K562 (cell line): Measurements from ENCODE around the gene CCN5. TPM values are rescaled to one million over a fixed set of nuclear protein-coding genes. Genes with fewer than 3 reads are reported as not detected.

Source experiments
- ATAC-seq: fragments of 200-7000 bp; cut with Tn5 transposase; 3 replicates; pipeline ENCODE4 v1.9.1; 2020; ENCODE audit warnings: moderate library complexity
- BruUV-seq: library from RNA; stranded (reverse); fragments of 400-500 nt; replicated peaks from 2 replicates; lab custom pipeline; 2021; lab: Mats Ljungman, UMichigan
- CTCF ChIA-PET: fragments of 300-600 bp; formaldehyde crosslinking; extraction: SDS; loops from one replicate; lab custom pipeline; 2021; ENCODE audit warnings: low intra/inter-chr PET ratio; lab: Yijun Ruan, JAX
- POLR2A ChIA-PET: fragments of 300-600, 350-650 bp; sonication (Branson Sonifier 250); formaldehyde crosslinking; extraction: SDS; loops from one replicate; lab custom pipeline; 2021; ENCODE audit warnings: antibody characterized with exemption, inconsistent platforms; lab: Yijun Ruan, JAX
- DNase-seq, 4 experiments: peaks; one replicate each; pipeline versions ENCODE4 v3.0.0 to v3.0.0-alpha.2; 2011 to 2018; ENCODE audit warnings: low spot score in 3 of 4, mixed read lengths in 3 of 4; ENCODE audit errors: extremely low read depth in 1 of 4
- FAIRE-seq: peaks from 2 replicates; lab custom pipeline; 2011; peaks lifted over from hg19 to GRCh38; lab: Jason Lieb, UNC
- H2AFZ ChIP-seq: 2 replicates; pipeline ENCODE4 v1.6.0; 2011; ENCODE audit warnings: low read depth, low read length, control low read depth, inconsistent platforms
- H3K27ac ChIP-seq: fragments of 200-600 bp; 3 replicates; pipeline ENCODE4 v1.8.0; 2011; ENCODE audit warnings: low read depth, mild to moderate bottlenecking, control low read depth, inconsistent platforms, low read length, moderate library complexity, mixed read lengths; ENCODE audit errors: extremely low read depth
- H3K27me3 ChIP-seq, 2 experiments: fragments of 300-600 bp in 1 of 2; 2 replicates in 1 of 2; 3 replicates in 1 of 2; pipeline versions ENCODE4 v1.6.0 to v1.8.0; 2011; ENCODE audit warnings: inconsistent platforms in 2 of 2, low read length in 2 of 2, mild to moderate bottlenecking in 1 of 2, mixed read lengths in 1 of 2, moderate library complexity in 1 of 2; ENCODE audit not compliant: control insufficient read depth in 2 of 2, insufficient read depth in 2 of 2
- H3K36me3 ChIP-seq: fragments of 300-600 bp; 3 replicates; pipeline ENCODE4 v1.8.0; 2011; ENCODE audit warnings: mild to moderate bottlenecking, low read length, inconsistent platforms; ENCODE audit not compliant: control insufficient read depth, insufficient read depth
- H3K4me1 ChIP-seq, 2 experiments: fragments of 200-600 bp in 1 of 2; replicated peaks in 1 of 2; 2 replicates in 1 of 2; 3 replicates in 1 of 2; pipeline versions ENCODE4 v1.5.1 to v1.8.0; 2011; ENCODE audit warnings: inconsistent platforms in 2 of 2, low read length in 2 of 2, mild to moderate bottlenecking in 1 of 2, mixed read lengths in 1 of 2, moderate library complexity in 1 of 2; ENCODE audit not compliant: control insufficient read depth in 2 of 2, insufficient read depth in 2 of 2
- H3K4me2 ChIP-seq: 2 replicates; pipeline ENCODE4 v1.6.1; 2011; ENCODE audit warnings: low read length, control low read depth, inconsistent platforms, mixed read lengths; ENCODE audit not compliant: insufficient read depth
- H3K4me3 ChIP-seq: fragments of 200-600 bp; sonication (generic), shearing (Covaris generic); 2 replicates; pipeline ENCODE4 v1.5.1; 2016; ENCODE audit warnings: control low read depth, inconsistent platforms
- H3K79me2 ChIP-seq: fragments of 200-600 bp; 3 replicates; pipeline ENCODE4 v1.8.0; 2011; ENCODE audit warnings: low read length, inconsistent platforms; ENCODE audit not compliant: control insufficient read depth, insufficient read depth
- H3K9ac ChIP-seq, 2 experiments: 2 replicates each; pipeline versions ENCODE4 v1.6.0 to v1.6.1; 2011; ENCODE audit warnings: low read depth in 2 of 2, low read length in 2 of 2, control low read depth in 1 of 2, inconsistent platforms in 1 of 2, mild to moderate bottlenecking in 1 of 2, mixed read lengths in 1 of 2; ENCODE audit not compliant: insufficient read depth in 1 of 2
- H3K9me1 ChIP-seq: one replicate; pipeline ENCODE4 v1.6.0; 2011; ENCODE audit warnings: inconsistent platforms, mild to moderate bottlenecking, low read length, moderate library complexity; ENCODE audit not compliant: control insufficient read depth, insufficient read depth
- H3K9me3 ChIP-seq: replicated peaks from 2 replicates; pipeline ENCODE4 v1.5.1; 2011; ENCODE audit warnings: low read depth, low read length, inconsistent platforms; ENCODE audit not compliant: control insufficient read depth, insufficient read depth
- H4K20me1 ChIP-seq: replicated peaks from 2 replicates; pipeline ENCODE4 v1.6.1; 2011; ENCODE audit warnings: low read length, inconsistent platforms, mixed read lengths; ENCODE audit not compliant: control insufficient read depth, insufficient read depth
- BRD9 ChIP-seq: fragments of 450-650 bp; IDR thresholded peaks from 2 replicates; pipeline ENCODE4 v1.6.1; 2018; ENCODE audit warnings: low read depth; ENCODE audit not compliant: partially characterized antibody
- ETV6 ChIP-seq, 3 experiments: fragments of 150-350 bp in 1 of 3; sonication (generic) in 1 of 3; formaldehyde crosslinking in 1 of 3; IDR thresholded peaks; 2 replicates each; pipeline versions ENCODE4 v1.6.1 to v1.8.0; 2014 to 2022; ENCODE audit warnings: borderline replicate concordance in 2 of 3, low read depth in 2 of 3, antibody characterized with exemption in 1 of 3, low read length in 1 of 3, mild to moderate bottlenecking in 1 of 3, missing genetic modification reagents in 1 of 3
- NFIC ChIP-seq: fragments of 450-650 bp; IDR thresholded peaks from 2 replicates; pipeline ENCODE4 v1.6.1; 2017; ENCODE audit warnings: mild to moderate bottlenecking, inconsistent platforms
- RBM17 ChIP-seq: fragments of 200-400 bp; formaldehyde crosslinking; IDR thresholded peaks from 2 replicates; pipeline ENCODE4 v1.6.1; 2017; ENCODE audit warnings: low read depth, mild to moderate bottlenecking, low read length, borderline replicate concordance
- THRB ChIP-seq: fragments of 450-650 bp; formaldehyde crosslinking; conservative IDR thresholded peaks from 2 replicates; pipeline ENCODE4 v1.4.0; 2022; ENCODE audit warnings: mild to moderate bottlenecking, missing genetic modification characterization
- WGBS: fragments of 100-300 bp; shearing (Covaris generic); methylation state at CpG from one replicate; pipeline ENCODE4 v1.1.6; 2016; ENCODE audit warnings: low coverage, mixed read lengths; ENCODE audit not compliant: insufficient coverage; ENCODE audit errors: missing lambda C conversion rate; 5-methylcytosine and 5-hydroxymethylcytosine counted together
- in situ Hi-C: fragments of 300-500 bp; cut with MboI; formaldehyde crosslinking; loops from 4 replicates; pipeline ENCODE4 v1.15.0; 2018; ENCODE audit warnings: inconsistent platforms, mixed read lengths
- intact Hi-C: fragments of 100-400 bp; cut with micrococcal nuclease; formaldehyde crosslinking; loops from 2 replicates; pipeline ENCODE4 v1.14.2; 2022
- polyA plus RNA-seq, 8 experiments: library from polyadenylated mRNA; depleted of rRNA in 4 of 8; stranded (reverse) in 5 of 8; unstranded in 3 of 8; fragments of >200 nt; fragmentation: Nextera tagmentation in 2 of 8; fragmentation: Illumina TruSeq in 1 of 8; extraction: Ambion mirVana in 2 of 8; extraction: Trizol in 1 of 8; gene quantifications; 2 replicates each; pipeline versions ENCODE4 v1.2.1 to v1.2.3, GENCODE V29; 2011 to 2014; ENCODE audit warnings: inconsistent platforms in 1 of 8, missing spikeins in 1 of 8
- total RNA-seq, 7 experiments: library from RNA; depleted of rRNA in 6 of 7; stranded (reverse); fragments of >200 nt in 6 of 7; fragmentation: Illumina TruSeq in 2 of 7; extraction: Trizol in 2 of 7; gene quantifications; 2 replicates each; pipeline versions ENCODE4 v1.2.1 to v1.2.3, GENCODE V29; 2011 to 2021; ENCODE audit warnings: low replicate concordance in 1 of 7

The CCN5 gene
- total and polyA plus RNA-seq, 9 of the 15 experiments (the other 6 are each of a cell fraction or from before 2014, with no cell fraction given) = not detected

- TF ChIP-seq ETV6 (IDR thresholded peaks at IDR 0.05; ENCODE audit: borderline replicate concordance in 1 of 2, low read depth in 2 of 2, low read length in 1 of 2) (no peak), ETV6 (CRISPR knock-in tag; IDR thresholded peaks at IDR 0.05; ENCODE audit: borderline replicate concordance) (no peak), RBM17 (no peak), THRB (CRISPR knock-in tag) (no peak)
Observed at GRCh38 chr20:44688053-44688625, 27.0 kb upstream of the CCN5 start (continued).

GRCh38 chr20:44689809-44690208, 25.4 kb upstream of the CCN5 start:
- no peak for TF ChIP-seq NFIC
- TF ChIP-seq BRD9 = no peak
- Histone ChIP-seq H3K9me3 (no peaks in the 10 kb centered on the region; the same call in 1 of the 2 replicates), H3K27ac (no peak overlapping the region), H4K20me1 (no peaks in the 10 kb centered on the region), H3K4me1 (no peaks in the 10 kb centered on the region; a peak in 1 of 5 replicates), H2AFZ (no peak overlapping the region), H3K27me3 (peaks cover 10 to 15% of the 10 kb centered on the region in 2 experiments; a peak in 3 of 5 replicates), H3K36me3 (no peaks in the 10 kb centered on the region), H3K4me2 (no peak overlapping the region), H3K4me3 (no peak overlapping the region), H3K9me1 (no peaks in the 10 kb centered on the region), H3K79me2 (no peaks in the 10 kb centered on the region), H3K9ac (no peak overlapping the region)
- ChIA-PET POLR2A (interaction anchor here (0.6 to 1.1 kb wide), 2 partner anchors 40 to 42 kb away, joined by 3 to 4 read pairs; no protein-coding TSS in a partner anchor), CTCF (no interaction called here)
- intact Hi-C loops (no loop called here), in situ Hi-C loops (loop anchor here (5.0 kb wide), 2 partner anchors 52 to 177 kb away; no protein-coding TSS in a partner anchor)
- FAIRE-seq = no peak
- ATAC-seq = no peak
- BruUV-seq = no TSS peak
- WGBS = 0% methylated on average over 3 of the region's 3 CpGs
- no peak for DNase-seq
